Astrocyte (in vitro differentiated cells and primary cell): ENCODE measurements around the gene STXBP2.

Experiments
- EZH2 ChIP-seq: IDR thresholded peaks from 2 replicates; pipeline ENCODE4 v1.6.1; 2012; ENCODE audit warnings: mild to moderate bottlenecking, low read length, inconsistent platforms; ENCODE audit not compliant: insufficient read depth
- TF ChIP-seq, protein P1 (sequence below): IDR thresholded peaks from 2 replicates; pipeline ENCODE4 v1.5.1; 2011; ENCODE audit warnings: low read depth, mild to moderate bottlenecking, inconsistent platforms, low read length, moderate library complexity; ENCODE audit not compliant: insufficient read depth

DNA sequence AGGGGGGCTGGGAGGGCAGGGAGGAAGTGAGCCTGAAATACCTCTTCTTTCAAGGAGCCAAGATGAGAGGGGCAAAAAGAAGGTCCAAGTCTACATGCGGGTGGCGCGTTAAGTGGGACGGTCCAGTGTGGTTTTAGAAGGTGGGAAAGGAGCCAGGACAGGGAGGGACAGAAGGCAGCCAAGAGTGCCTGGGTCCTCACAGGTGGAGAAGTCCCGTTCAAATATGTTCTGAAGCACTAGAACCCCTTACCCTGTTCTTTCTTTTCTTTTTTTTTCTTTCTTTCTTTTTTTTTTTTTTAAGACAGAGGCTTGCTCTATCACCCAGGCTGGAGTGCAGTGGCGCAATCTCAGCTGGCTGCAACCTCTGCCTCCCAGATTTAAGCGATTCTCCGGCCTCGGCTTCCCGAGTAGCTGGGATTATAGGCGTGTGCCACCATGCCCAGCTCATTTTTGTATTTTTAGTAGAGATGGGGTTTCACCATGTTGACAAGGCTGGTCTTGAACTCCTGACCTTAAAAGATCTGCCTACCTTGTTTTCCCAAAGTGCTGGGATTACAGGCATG lies 33.9 kb upstream of the STXBP2 start:
- TF ChIP-seq, protein P1, sequence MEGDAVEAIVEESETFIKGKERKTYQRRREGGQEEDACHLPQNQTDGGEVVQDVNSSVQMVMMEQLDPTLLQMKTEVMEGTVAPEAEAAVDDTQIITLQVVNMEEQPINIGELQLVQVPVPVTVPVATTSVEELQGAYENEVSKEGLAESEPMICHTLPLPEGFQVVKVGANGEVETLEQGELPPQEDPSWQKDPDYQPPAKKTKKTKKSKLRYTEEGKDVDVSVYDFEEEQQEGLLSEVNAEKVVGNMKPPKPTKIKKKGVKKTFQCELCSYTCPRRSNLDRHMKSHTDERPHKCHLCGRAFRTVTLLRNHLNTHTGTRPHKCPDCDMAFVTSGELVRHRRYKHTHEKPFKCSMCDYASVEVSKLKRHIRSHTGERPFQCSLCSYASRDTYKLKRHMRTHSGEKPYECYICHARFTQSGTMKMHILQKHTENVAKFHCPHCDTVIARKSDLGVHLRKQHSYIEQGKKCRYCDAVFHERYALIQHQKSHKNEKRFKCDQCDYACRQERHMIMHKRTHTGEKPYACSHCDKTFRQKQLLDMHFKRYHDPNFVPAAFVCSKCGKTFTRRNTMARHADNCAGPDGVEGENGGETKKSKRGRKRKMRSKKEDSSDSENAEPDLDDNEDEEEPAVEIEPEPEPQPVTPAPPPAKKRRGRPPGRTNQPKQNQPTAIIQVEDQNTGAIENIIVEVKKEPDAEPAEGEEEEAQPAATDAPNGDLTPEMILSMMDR, result no peak
- no peak for TF ChIP-seq EZH2
